GM18868 (cell line): Measurements from ENCODE around the gene TM7SF2.
"Not testable (repeated sequence)": the region's sequence is repeated elsewhere in the genome, so short reads cannot be mapped to it uniquely, and the experiment has no call there.

ENCODE experiments used
- ATAC-seq: cut with Tn5 transposase; IDR thresholded peaks from one replicate; pipeline ENCODE4 v1.9.1; 2021; ENCODE audit warnings: mild to moderate bottlenecking, moderate library complexity; ENCODE audit not compliant: unreplicated experiment

The TM7SF2 gene

GRCh38 chr11:65128182-65129145, 16.8 kb downstream of the TM7SF2 start:
- no peak for ATAC-seq

GRCh38 chr11:65129649-65130441, 18.2 kb downstream of the TM7SF2 start:
- no peak for ATAC-seq

DNA sequence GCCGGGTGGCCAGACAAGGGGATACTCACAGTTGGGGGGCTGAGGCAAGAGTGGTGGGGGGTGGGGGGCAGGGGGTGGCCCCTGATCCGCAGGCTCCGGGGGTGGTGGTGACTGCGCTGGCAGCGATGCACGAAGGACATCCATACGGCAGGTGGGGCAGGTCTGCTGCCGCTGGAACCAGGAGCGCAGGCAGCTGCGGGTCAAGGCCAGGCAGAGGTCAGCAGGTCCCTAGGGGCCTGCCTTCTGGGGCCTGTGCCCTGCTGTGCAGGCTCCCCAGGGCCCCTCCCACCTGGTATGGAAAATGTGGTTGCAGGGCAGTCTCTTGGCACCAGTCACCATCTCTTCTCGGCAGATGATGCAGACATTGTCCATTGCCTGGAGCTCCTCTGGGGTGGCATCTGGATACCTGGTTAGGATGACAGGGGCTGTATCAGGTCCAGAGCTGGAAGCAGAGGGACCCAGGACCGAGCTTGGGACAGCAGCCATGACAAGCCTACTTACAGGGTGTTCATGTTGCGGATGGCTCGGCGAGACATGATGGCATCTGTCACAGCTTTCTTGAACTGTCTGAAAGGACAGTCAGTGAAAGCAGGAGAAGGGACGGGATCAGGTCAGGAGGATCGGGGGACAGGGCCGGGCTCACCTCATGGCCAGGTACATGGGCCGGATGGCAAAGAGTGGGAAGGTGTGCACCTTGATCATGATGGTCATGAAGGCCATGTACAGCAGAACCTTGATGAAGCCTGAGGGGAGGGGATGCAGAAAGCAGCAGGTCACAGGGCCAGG, 19.2 kb downstream of the TM7SF2 start:
- no peak for ATAC-seq

DNA sequence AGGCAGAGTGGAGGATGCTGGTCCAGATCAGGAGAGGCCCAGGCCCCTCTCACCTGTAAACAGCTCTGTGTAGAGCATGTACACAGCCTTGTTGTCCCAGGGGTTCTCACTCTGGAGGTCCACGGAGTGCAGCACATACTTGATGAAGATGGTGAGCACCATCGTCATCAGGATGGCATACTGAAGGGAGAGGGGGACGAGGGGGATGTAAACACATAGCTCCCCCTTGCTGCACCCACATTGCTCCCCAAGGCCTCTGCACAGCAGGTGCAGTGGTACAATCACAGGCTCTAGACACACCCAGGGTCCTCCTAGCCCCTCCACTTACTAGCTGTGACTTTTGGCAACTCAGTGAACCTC, 19.7 kb downstream of the TM7SF2 start:
- ATAC-seq: no peak

DNA sequence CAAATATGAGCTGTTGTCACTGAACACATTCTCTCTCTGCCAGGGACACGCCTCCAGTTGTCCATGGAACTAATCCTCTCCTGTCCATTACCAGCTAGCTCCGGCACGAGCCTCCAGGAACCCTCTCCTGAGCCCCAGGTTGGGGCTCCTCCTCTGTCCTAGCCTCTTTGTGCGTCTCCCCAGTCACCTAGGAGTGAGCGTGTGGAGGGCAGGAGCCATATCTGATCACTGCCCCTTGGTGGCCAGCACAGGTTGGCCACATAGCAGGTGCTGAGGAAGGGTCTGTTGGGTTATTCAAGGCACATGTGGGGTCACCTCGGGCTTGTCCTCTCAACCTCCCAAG, 20.2 kb downstream of the TM7SF2 start:
- ATAC-seq: no peak

GRCh38 chr11:65132238-65132987, 20.7 kb downstream of the TM7SF2 start:
- ATAC-seq: no peak

DNA sequence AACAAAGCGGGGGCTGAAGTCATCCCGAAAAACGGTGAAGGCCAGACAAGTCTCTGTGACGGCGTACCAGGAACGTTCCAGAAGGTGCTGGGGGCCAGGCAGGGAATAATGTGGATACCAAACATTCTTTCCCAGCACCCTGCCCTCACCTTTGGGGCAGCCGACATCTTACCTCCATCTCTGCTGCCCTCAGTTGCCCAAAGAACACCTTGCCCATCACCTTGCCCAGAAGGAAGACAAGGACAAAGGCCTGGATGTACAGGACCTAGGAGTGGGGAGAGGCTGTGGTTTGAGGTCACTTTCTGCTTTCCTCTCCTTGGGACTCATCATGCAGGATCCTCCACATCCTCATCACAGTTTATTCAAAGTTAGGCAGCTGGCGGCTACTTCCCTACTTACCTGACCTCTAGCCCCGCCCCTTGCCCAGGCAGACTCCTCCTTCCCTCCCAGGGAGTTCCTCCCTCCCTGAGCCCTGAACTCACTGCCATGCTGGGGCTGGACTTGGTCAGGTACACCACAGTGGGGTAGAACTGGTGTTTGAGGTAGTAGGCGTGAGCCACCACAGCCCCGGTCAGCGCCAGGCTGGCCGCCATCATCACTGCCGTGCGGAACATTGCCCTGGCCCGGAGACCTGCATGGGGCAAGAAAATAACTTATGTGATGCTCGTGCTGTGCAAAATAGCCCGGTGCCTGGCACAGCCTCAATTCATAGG, 21.5 kb downstream of the TM7SF2 start:
- ATAC-seq: no peak

- no peak for ATAC-seq
Measured at GRCh38 chr11:65133724-65134123, 22.1 kb downstream of the TM7SF2 start.

DNA sequence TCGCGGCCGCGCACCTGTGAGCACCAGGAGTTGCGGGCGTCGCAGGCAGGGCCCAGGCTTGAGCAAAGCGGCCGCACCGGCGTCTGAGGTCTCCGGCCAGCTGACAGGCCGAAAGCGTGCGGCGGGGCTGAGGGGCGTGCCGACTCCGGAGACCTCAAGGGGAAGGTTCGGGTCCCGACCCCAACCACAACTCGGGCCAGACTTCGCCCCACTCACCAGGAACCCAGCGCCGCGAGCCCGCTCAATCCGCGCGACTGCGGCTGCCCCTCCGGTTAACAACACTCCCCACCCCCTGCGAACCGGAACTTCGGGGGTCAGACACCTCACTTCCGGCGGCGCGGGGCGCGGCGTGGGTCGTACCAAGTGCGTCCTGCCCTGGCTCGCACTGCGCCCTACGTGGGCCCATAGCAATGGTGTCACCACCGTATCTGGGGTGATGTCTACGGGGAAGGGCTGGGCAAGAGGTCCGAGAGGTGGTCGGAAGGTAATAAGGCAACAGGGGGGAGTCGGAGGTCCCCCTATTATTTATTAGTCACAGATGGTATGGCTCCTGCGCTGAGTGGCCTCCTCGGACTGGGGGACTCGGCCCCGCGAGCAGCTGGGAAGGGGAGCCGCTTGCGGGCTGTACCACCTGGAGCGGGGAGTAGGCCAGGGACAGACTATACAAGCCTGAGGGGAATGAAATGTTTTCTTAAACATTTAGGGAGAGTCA, 22.7 kb downstream of the TM7SF2 start, which contains the start of gene SYVN1:
Gene SYVN1, minus strand, starts transcription at position 280 of the 712 bp plus-strand sequence. CDS start 918 bp downstream, outside the sequence.
- peak; percentile 60 for ATAC-seq

- peak; percentile 73 for ATAC-seq
Measured at GRCh38 chr11:65134952-65135632, 23.4 kb downstream of the TM7SF2 start.

GRCh38 chr11:65135633-65136145, 24.0 kb downstream of the TM7SF2 start:
- no peak for ATAC-seq

- ATAC-seq: no peak
Measured at GRCh38 chr11:65136515-65137096, 24.9 kb downstream of the TM7SF2 start.

- no peak for ATAC-seq
Measured at GRCh38 chr11:65141896-65142494, 30.3 kb downstream of the TM7SF2 start.

DNA sequence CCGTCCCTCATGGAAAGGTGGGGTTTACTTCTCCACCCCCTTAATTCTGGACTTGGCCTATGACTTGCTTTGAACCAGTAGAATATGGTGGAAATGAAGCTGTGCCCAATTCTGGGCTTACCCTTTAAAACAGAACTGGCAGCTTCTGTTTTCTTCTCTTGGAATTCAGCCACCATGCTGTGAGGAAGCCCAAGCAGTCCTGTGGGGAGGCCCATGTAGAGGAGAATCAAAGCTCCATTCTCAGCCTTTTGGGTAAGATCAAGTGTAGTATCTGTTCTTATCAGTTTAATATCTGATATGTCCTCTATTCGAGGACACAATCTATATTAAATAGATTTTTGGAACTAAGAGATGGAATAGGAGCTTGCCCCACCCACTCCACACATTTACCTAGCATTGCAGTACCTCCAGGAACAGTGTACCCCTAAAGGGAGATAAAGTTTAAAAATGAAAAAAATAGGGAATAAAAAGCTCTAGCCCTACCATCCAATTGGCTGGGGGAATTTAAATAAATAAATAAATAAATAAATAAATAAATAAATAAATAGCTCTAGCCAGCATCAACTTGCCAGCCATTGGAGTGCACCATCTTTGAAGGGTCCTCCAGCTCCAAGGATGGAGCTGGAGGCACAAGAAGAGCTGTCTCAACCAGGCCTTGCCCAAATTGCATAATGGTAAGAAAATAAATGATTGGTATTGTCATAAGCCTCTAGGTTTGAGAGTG, 35.8 kb downstream of the TM7SF2 start:
- ATAC-seq: no peak

DNA sequence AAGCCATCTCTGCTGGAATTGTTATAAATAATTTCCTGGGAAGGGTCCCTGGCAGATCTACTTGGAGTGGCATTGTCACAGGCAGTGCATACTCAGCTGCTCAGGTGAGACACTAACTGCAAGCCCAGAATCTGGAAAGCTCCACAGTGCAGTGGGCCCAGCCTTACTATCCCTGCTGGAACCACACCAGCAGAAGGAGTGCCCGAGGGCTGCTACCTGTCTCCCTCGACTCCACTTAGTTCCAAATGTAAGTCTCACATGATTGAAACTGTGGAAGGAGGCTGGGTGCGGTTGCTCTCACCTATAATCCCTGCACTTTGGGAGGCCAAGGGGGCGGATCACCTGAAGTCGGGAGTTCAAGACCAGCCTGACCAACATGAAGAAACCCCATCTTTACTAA, 37.0 kb downstream of the TM7SF2 start:
- ATAC-seq: no peak

DNA sequence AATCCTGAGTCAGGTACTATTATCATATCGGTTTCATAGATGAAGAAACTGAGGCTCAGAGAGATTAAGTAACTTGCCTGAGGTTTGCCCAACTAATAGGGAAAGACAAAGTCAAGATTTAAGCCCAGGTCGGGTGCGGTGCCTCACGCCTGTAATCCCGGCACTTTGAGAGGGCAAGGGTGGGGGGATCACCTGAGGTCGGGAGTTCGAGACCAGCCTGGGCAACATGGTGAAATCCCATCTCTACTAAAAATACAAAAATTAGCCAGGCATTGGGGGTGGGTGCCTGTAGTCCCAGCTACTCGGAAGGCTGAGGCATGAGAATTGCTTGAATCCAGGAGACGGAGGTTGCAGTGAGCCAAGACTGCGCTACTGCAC, 38.4 kb downstream of the TM7SF2 start:
- not testable (repeated sequence) for ATAC-seq
